Endothelial cell of umbilical vein (primary cell): ENCODE data around the gene TRPV6. TPM values are rescaled to one million over a fixed set of nuclear protein-coding genes. Genes with fewer than 3 reads are reported as not detected.

Source experiments
- BruUV-seq: library from RNA; stranded (reverse); fragments of 400-500 nt; replicated peaks from 2 replicates; lab custom pipeline; 2021; lab: Mats Ljungman, UMichigan
- CTCF ChIA-PET: fragments of 300-600, 350-600 bp; sonication (Branson Sonifier 250); formaldehyde crosslinking; loops from one replicate; lab custom pipeline; 2021; ENCODE audit warnings: antibody characterized with exemption, inconsistent platforms; lab: Charles Lee
- POLR2A ChIA-PET: fragments of 300-600, 350-600 bp; sonication (Branson Sonifier 250); formaldehyde crosslinking; loops from one replicate; lab custom pipeline; 2021; ENCODE audit warnings: antibody characterized with exemption, inconsistent platforms; lab: Charles Lee
- DNase-seq: peaks from one replicate; pipeline ENCODE4 v3.0.0-alpha.2; 2011; ENCODE audit warnings: low read depth, low spot score
- FAIRE-seq: peaks from 2 replicates; lab custom pipeline; 2011; peaks lifted over from hg19 to GRCh38; lab: Jason Lieb, UNC
- H2AFZ ChIP-seq: 2 replicates; pipeline ENCODE4 v1.6.0; 2012; ENCODE audit warnings: low read depth, low read length, control low read depth, inconsistent platforms
- H3K27ac ChIP-seq: 2 replicates; pipeline ENCODE4 v1.5.1; 2011; ENCODE audit warnings: low read depth, mild to moderate bottlenecking, control low read depth, low read length, moderate library complexity; ENCODE audit not compliant: insufficient read depth
- H3K27me3 ChIP-seq, 2 experiments: 2 replicates each; pipeline versions ENCODE4 v1.6.0 to v1.6.1; 2011; ENCODE audit warnings: low read length in 2 of 2, mixed read lengths in 1 of 2; ENCODE audit not compliant: control insufficient read depth in 2 of 2, insufficient read depth in 2 of 2
- H3K36me3 ChIP-seq, 2 experiments: 2 replicates in 1 of 2; 3 replicates in 1 of 2; pipeline ENCODE4 v1.5.1; 2011; ENCODE audit warnings: low read length in 2 of 2, mild to moderate bottlenecking in 1 of 2, moderate library complexity in 1 of 2; ENCODE audit not compliant: control insufficient read depth in 2 of 2, insufficient read depth in 2 of 2; ENCODE audit errors: extremely low read depth in 1 of 2
- H3K4me1 ChIP-seq: 3 replicates; pipeline ENCODE4 v1.5.1; 2011; ENCODE audit warnings: mild to moderate bottlenecking, low read length; ENCODE audit not compliant: control insufficient read depth, insufficient read depth; ENCODE audit errors: extremely low read depth
- H3K4me2 ChIP-seq: 2 replicates; pipeline ENCODE4 v1.6.1; 2011; ENCODE audit warnings: low read length, control low read depth, mixed read lengths; ENCODE audit not compliant: insufficient read depth
- H3K4me3 ChIP-seq, 3 experiments: fragments of 200-600 bp in 1 of 3; sonication (generic), shearing (Covaris generic) in 1 of 3; replicated peaks in 1 of 3; 2 replicates each; pipeline ENCODE4 v1.5.1; 2011 to 2016; ENCODE audit warnings: control low read depth in 3 of 3, low read length in 3 of 3, mild to moderate bottlenecking in 2 of 3, inconsistent platforms in 1 of 3, low read depth in 1 of 3, moderate library complexity in 1 of 3; ENCODE audit not compliant: insufficient read depth in 1 of 3
- H3K79me2 ChIP-seq: 2 replicates; pipeline ENCODE4 v1.6.0; 2012; ENCODE audit warnings: low read length, inconsistent platforms; ENCODE audit not compliant: control insufficient read depth, insufficient read depth
- H3K9ac ChIP-seq: replicated peaks from 2 replicates; pipeline ENCODE3; 2011; ENCODE audit warnings: low read length, control low read depth; ENCODE audit not compliant: insufficient read depth; ENCODE audit errors: extremely low read depth
- H3K9me1 ChIP-seq: replicated peaks from 3 replicates; pipeline ENCODE4 v1.6.0; 2011; ENCODE audit warnings: mild to moderate bottlenecking, low read length; ENCODE audit not compliant: control insufficient read depth, insufficient read depth; ENCODE audit errors: extremely low read depth
- H3K9me3 ChIP-seq: replicated peaks from 2 replicates; pipeline ENCODE4 v1.5.1; 2012; ENCODE audit warnings: low read length, inconsistent platforms; ENCODE audit not compliant: control insufficient read depth, insufficient read depth
- H4K20me1 ChIP-seq: replicated peaks from 2 replicates; pipeline ENCODE3; 2011; ENCODE audit warnings: mild to moderate bottlenecking, low read length; ENCODE audit not compliant: control insufficient read depth, insufficient read depth; ENCODE audit errors: extremely low read depth
- EZH2 ChIP-seq: IDR thresholded peaks from 2 replicates; pipeline ENCODE4 v1.6.1; 2012; ENCODE audit warnings: borderline replicate concordance, low read depth, mild to moderate bottlenecking, moderate library complexity, low read length, inconsistent platforms; ENCODE audit not compliant: severe bottlenecking
- FOS ChIP-seq: IDR thresholded peaks from 2 replicates; pipeline ENCODE4 v1.6.1; 2011; ENCODE audit warnings: mild to moderate bottlenecking, low read length, moderate library complexity, borderline replicate concordance; ENCODE audit not compliant: insufficient read depth
- GATA2 ChIP-seq: IDR thresholded peaks from 2 replicates; pipeline ENCODE4 v1.7.0; 2011; ENCODE audit warnings: low read depth, mild to moderate bottlenecking, moderate library complexity, mixed read lengths, low read length; ENCODE audit not compliant: insufficient read length, insufficient read depth
- JUN ChIP-seq: IDR thresholded peaks from 2 replicates; pipeline ENCODE4 v1.6.1; 2011; ENCODE audit warnings: borderline replicate concordance, low read depth; ENCODE audit not compliant: insufficient read length, insufficient read depth
- MYC ChIP-seq: IDR thresholded peaks from one replicate; pipeline ENCODE4 v1.6.1; 2011; ENCODE audit warnings: mild to moderate bottlenecking, low read depth, low read length
- POLR2A ChIP-seq: IDR thresholded peaks from 2 replicates; pipeline ENCODE4 v1.6.1; 2012; ENCODE audit warnings: low read depth, mild to moderate bottlenecking, control low read depth, low read length
- POLR2AphosphoS5 ChIP-seq: IDR thresholded peaks from 2 replicates; pipeline ENCODE4 v1.6.1; 2012; ENCODE audit warnings: low read depth, mild to moderate bottlenecking, control low read depth, low read length, moderate library complexity; ENCODE audit not compliant: insufficient read depth
- dilution Hi-C: fragments of 300-500 bp; cut with MboI; formaldehyde crosslinking; loops from one replicate; pipeline ENCODE4 v1.15.0; 2019; ENCODE audit warnings: low sequenced_read_pairs; ENCODE audit not compliant: extremely low pct_ligation_motif_present
- intact Hi-C: fragments of 100-400 bp; cut with micrococcal nuclease; formaldehyde crosslinking; loops from one replicate; pipeline ENCODE4 v1.10.0; 2022
- polyA plus RNA-seq, 4 experiments: library from polyadenylated mRNA; depleted of rRNA in 3 of 4; stranded (reverse) in 3 of 4; unstranded in 1 of 4; fragments of >200 nt; gene quantifications; 2 replicates each; pipeline versions ENCODE4 v1.2.1 to v1.2.3, GENCODE V29; 2011 to 2012; ENCODE audit warnings: missing spikeins in 1 of 4
- total RNA-seq: library from RNA; stranded (reverse); gene quantifications from 2 replicates; pipeline ENCODE4 v1.2.3, GENCODE V29; 2021
- TF ChIP-seq, protein P1 (sequence below), 2 donors: IDR thresholded peaks; 1 replicate in 1 of 2; 2 replicates in 1 of 2; pipeline ENCODE4 v1.5.1; 2011; ENCODE audit warnings: low read length in 2 of 2, mild to moderate bottlenecking in 2 of 2, moderate library complexity in 2 of 2, control low read depth in 1 of 2, inconsistent platforms in 1 of 2, low read depth in 1 of 2; ENCODE audit not compliant: insufficient read depth in 1 of 2; ENCODE audit errors: extremely low read depth in 1 of 2
- TF ChIP-seq, protein P2 (sequence below): IDR thresholded peaks from 2 replicates; pipeline ENCODE4 v1.6.1; 2011; ENCODE audit not compliant: insufficient read depth, insufficient read length

TRPV6 gene
- total and polyA plus RNA-seq, 2 donors (not counting 3 experiments of a cell fraction or from before 2014, with no cell fraction given), result not detected

DNA sequence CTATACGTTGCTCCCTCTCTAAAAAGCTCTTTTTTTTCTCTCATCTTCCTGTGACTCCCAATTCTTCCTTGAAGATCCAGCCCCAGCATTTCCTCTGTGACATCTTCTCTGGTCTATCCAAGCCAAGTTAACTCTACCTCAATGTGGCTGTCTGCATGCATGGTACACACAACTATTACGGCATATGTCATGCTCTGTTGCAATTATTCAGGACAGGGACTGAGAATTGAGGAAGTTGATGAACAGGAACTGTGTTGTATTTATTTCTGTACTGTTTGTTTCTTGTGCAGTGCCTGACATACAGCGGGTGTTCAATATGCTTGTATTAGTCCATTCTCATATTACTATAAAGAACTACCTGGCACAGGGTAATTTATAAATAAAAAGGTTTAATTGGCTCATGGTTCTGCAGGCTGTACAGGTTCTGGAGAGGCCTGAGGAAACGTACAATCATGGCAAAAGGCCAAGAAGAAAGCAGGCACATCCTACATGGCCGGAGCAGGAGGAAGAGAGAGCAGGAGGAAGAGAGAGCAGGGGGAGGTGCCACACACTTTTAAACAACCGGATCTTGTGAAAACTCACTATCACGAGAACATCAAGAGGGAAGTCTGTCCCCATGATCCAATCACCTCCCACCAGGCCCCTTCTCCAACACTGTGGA is 41.7 kb upstream of the TRPV6 start:
- H3K79me2 ChIP-seq, result no peaks in the 10 kb centered on the region
- ChIA-PET POLR2A (no interaction called here), CTCF (interaction anchor here (1.0 kb wide), 1 partner anchor 46 kb away, joined by 3 read pairs; no protein-coding TSS in a partner anchor)
- no peaks in the 10 kb centered on the region for H3K9me3 ChIP-seq
- intact Hi-C loops, result no loop called here
- TF ChIP-seq POLR2A (no peak), EZH2 (no peak), GATA2 (no peak), MYC (no peak), POLR2AphosphoS5 (no peak), FOS (no peak), JUN (no peak)
- TF ChIP-seq, protein P1, sequence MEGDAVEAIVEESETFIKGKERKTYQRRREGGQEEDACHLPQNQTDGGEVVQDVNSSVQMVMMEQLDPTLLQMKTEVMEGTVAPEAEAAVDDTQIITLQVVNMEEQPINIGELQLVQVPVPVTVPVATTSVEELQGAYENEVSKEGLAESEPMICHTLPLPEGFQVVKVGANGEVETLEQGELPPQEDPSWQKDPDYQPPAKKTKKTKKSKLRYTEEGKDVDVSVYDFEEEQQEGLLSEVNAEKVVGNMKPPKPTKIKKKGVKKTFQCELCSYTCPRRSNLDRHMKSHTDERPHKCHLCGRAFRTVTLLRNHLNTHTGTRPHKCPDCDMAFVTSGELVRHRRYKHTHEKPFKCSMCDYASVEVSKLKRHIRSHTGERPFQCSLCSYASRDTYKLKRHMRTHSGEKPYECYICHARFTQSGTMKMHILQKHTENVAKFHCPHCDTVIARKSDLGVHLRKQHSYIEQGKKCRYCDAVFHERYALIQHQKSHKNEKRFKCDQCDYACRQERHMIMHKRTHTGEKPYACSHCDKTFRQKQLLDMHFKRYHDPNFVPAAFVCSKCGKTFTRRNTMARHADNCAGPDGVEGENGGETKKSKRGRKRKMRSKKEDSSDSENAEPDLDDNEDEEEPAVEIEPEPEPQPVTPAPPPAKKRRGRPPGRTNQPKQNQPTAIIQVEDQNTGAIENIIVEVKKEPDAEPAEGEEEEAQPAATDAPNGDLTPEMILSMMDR (IDR thresholded peaks at IDR 0.05; ENCODE audit: extremely low read depth in 1 of 2, insufficient read depth in 1 of 2, low read depth in 1 of 2, low read length in 2 of 2), result no peak
- TF ChIP-seq, protein P2, sequence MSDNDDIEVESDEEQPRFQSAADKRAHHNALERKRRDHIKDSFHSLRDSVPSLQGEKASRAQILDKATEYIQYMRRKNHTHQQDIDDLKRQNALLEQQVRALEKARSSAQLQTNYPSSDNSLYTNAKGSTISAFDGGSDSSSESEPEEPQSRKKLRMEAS, result no peak
- dilution Hi-C loops, result no loop called here
- H4K20me1 ChIP-seq, result no peaks in the 10 kb centered on the region
- H3K27me3 ChIP-seq, result no peaks in the 10 kb centered on the region
- H3K27ac ChIP-seq, result no peak overlapping the region
- no peak for DNase-seq
- H3K9ac ChIP-seq, result no peak overlapping the region
- no peak overlapping the region for H3K4me3 ChIP-seq
- H2AFZ ChIP-seq, result no peak overlapping the region
- H3K9me1 ChIP-seq, result no peaks in the 10 kb centered on the region
- no peaks in the 10 kb centered on the region for H3K4me1 ChIP-seq
- BruUV-seq, result no TSS peak
- no peak for FAIRE-seq
- H3K36me3 ChIP-seq, result no peaks in the 10 kb centered on the region
- H3K4me2 ChIP-seq, result no peak overlapping the region
